Measurements from ENCODE around the gene FOCAD. TPM values are rescaled to one million over a fixed set of nuclear protein-coding genes. Genes with fewer than 3 reads are reported as not detected.
A peak's percentile ranks its signal among the peaks of the same experiment; 100 is the strongest.

Gene FOCAD
- total RNA-seq, 1 experiment from 2014 or later, result 43.3 TPM

- Histone ChIP-seq H3T11ph (ENCODE audit: low read length) (peak overlapping the region; percentile 73), H2AFZ (ENCODE audit: low read length) (no peak overlapping the region), H4K91ac (ENCODE audit: insufficient read length, low read depth, low read length) (no peak overlapping the region), H2BK15ac (ENCODE audit: low read depth, low read length) (no peak overlapping the region), H3K4me1 (ENCODE audit: insufficient read depth, low read length) (peaks cover 15% of the 10 kb centered on the region; the same call in 1 of the 2 replicates), H3K14ac (ENCODE audit: insufficient read depth, low read length) (peak overlapping the region; percentile 90), H2AK5ac (ENCODE audit: insufficient read length, low read length) (no peak overlapping the region), H4K8ac (replicated peaks; ENCODE audit: insufficient read length, low read depth, low read length) (no peak overlapping the region), H3K27ac (ENCODE audit: insufficient read length, low read depth, low read length) (no peak overlapping the region), H3K18ac (ENCODE audit: insufficient read length, low read depth, low read length) (peak overlapping the region; percentile 88), H4K5ac (ENCODE audit: insufficient read length, low read depth, low read length) (peak overlapping the region; percentile 96), H2BK20ac (ENCODE audit: low read depth, low read length, poor library complexity, severe bottlenecking) (no peak overlapping the region), H3K23ac (ENCODE audit: insufficient read length, low read depth, low read length) (no peak overlapping the region), H3K9ac (ENCODE audit: extremely low read depth, insufficient read length, low read length) (peak overlapping the region; percentile 64), H4K20me1 (ENCODE audit: control insufficient read depth, insufficient read depth, insufficient read length) (no peaks in the 10 kb centered on the region), H3K23me2 (ENCODE audit: insufficient read length, low read depth, low read length, poor library complexity, severe bottlenecking) (peaks cover 10% of the 10 kb centered on the region), H3K79me2 (ENCODE audit: insufficient read depth, low read length) (peaks cover 10% of the 10 kb centered on the region; the same call in 1 of the 2 replicates), H2BK120ac (ENCODE audit: low read depth, low read length, poor library complexity, severe bottlenecking) (no peak overlapping the region), H2BK5ac (ENCODE audit: insufficient read length, low read length) (no peak overlapping the region), H3K27me3 (ENCODE audit: insufficient read depth, low read length) (no peaks in the 10 kb centered on the region), H3K79me1 (ENCODE audit: insufficient read depth, low read depth, low read length, poor library complexity, severe bottlenecking) (peaks cover 2% of the 10 kb centered on the region), H2BK12ac (ENCODE audit: insufficient read length, low read depth, low read length) (no peak overlapping the region), H3K9me3 (ENCODE audit: control insufficient read depth, low read depth, low read length) (no peaks in the 10 kb centered on the region), H3K56ac (ENCODE audit: insufficient read length, low read depth, low read length) (no peak overlapping the region), H3K4me2 (ENCODE audit: insufficient read depth, insufficient read length, low read length) (peak overlapping the region; percentile 78), H3K4ac (ENCODE audit: low read depth, low read length) (no peak overlapping the region; the same call in 1 of the 2 replicates)
- Mint-ChIP-seq H3K4me3 (no peak overlapping the region), H3K27me3 (ENCODE audit: low read depth) (no peaks in the 10 kb centered on the region; the same call in 1 of the 2 replicates), H3K4me1 (peaks cover 6 to 14% of the 10 kb centered on the region in 2 experiments), H3K36me3 (ENCODE audit: insufficient read depth in 1 of 3, low read depth in 3 of 3) (peaks cover 2 to 15% (median 3%) of the 10 kb centered on the region in 3 experiments; a peak in 4 of 7 replicates), H3K9me3 (peaks cover 2 to 13% of the 10 kb centered on the region in 2 experiments; a peak in 3 of 5 replicates), H3K27ac (peak overlapping the region in 1 of 3 experiments; percentile 95)
- no CpG with 5 or more reads among the region's 13 CpGs for WGBS (ENCODE audit: extremely low coverage, insufficient read length, low lambda C conversion rate)
- no peak for DNase-seq
- TF ChIP-seq, protein P1, sequence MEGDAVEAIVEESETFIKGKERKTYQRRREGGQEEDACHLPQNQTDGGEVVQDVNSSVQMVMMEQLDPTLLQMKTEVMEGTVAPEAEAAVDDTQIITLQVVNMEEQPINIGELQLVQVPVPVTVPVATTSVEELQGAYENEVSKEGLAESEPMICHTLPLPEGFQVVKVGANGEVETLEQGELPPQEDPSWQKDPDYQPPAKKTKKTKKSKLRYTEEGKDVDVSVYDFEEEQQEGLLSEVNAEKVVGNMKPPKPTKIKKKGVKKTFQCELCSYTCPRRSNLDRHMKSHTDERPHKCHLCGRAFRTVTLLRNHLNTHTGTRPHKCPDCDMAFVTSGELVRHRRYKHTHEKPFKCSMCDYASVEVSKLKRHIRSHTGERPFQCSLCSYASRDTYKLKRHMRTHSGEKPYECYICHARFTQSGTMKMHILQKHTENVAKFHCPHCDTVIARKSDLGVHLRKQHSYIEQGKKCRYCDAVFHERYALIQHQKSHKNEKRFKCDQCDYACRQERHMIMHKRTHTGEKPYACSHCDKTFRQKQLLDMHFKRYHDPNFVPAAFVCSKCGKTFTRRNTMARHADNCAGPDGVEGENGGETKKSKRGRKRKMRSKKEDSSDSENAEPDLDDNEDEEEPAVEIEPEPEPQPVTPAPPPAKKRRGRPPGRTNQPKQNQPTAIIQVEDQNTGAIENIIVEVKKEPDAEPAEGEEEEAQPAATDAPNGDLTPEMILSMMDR (conservative IDR thresholded peaks at IDR 0.05), result no peak
Measured at GRCh38 chr9:20658677-20659473, 25.2 kb upstream of the FOCAD start.
